Stimulated activated CD8-positive, alpha-beta memory T cell treated with anti-CD3 and anti-CD28 coated beads, Interleukin-7, amount 100 ng/mL, for 1 hour (primary cell): Measurements from ENCODE around the gene ACAT2.
"Not testable (repeated sequence)": the region's sequence is repeated elsewhere in the genome, so short reads cannot be mapped to it uniquely, and the experiment has no call there.

Source experiments
- DNase-seq, 2 donors: peaks; one replicate each; pipeline ENCODE4 v3.0.0-alpha.2; 2020; ENCODE audit warnings: low read depth in 2 of 2

Gene ACAT2

DNA sequence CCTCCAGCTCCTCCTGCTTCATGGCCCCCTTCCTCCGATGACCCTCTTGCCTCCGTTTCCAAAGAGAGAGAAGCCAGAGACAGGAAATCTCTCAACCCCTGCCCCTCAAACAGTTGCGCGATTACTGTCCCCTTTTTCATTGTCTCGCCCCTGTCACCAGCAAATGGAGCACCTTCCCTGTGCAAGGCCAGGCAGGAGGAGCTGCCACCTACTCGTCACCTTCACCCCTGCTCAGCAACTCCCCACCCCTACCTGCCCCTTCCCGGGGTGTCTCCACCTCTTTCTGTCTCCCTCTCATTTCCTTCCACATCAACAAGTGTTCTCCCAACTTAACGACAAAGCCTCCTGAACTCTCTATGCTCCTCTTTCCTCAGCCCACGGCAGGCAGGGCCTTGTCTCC, 51.9 kb downstream of the ACAT2 start:
- no peak for DNase-seq

GRCh38 chr6:159815410-159815809, 53.6 kb downstream of the ACAT2 start:
- DNase-seq: no peak

GRCh38 chr6:159816775-159817174, 54.9 kb downstream of the ACAT2 start:
- not testable (repeated sequence) for DNase-seq

DNA sequence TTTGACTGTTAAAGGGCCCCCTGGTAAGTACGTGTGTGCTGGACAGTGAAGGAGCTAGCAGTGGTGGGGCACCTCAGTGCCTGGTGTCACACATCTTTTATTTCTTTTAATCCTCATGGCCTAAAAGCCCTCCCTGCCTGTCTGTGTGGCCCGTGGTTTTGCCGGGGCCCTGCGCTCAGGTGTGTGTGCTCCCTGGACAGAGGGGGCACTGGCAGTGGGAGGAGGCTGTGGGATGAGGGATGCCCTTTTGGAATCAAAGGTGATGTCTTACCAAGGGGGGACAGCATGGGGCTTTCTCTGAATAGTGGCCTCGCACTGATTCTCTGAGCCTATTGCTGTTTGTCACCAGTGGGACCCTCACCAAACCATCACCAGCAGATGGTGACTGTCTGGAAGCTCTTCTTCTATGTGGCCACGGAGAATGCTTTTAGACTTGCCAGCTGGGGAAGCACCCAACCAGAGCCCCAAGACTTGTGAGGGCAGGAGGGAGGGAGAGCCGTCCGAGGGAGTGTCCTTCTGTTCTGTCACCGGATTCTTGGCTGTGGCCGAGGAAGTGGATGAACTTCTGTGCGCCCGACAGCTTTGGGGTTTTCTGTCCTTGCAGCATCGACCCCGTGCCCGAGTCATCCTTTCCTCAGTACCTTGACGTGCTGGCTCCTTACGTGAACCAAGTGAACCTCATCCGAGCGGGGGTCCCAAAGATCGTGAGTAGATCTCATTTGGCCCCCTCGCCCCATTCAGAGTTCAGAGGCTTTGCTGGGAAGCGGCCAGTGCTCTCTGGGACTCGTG, 56.3 kb downstream of the ACAT2 start:
- no peak for DNase-seq

DNA sequence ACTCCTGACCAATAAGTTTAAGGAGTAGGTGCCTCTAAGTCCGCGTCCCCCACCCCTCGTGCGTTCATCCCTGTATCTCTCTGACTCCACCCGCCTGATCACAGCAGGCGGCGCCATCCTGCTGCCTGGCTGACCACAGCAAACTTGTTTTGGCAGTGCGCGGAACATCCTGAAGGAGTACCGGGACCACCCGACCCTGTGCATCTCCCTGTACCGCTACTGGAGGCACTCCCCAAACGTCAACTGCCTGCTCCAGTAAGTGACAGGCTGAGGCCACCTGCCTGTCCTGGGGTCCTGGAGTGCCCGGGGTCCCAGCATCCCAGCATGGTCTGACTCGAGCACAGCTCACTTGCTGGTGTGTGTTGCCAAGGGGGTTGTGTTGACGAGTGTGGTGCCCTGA, 57.3 kb downstream of the ACAT2 start:
- DNase-seq: no peak

- DNase-seq: no peak
Measured at GRCh38 chr6:159819932-159820640, 58.2 kb downstream of the ACAT2 start.

DNA sequence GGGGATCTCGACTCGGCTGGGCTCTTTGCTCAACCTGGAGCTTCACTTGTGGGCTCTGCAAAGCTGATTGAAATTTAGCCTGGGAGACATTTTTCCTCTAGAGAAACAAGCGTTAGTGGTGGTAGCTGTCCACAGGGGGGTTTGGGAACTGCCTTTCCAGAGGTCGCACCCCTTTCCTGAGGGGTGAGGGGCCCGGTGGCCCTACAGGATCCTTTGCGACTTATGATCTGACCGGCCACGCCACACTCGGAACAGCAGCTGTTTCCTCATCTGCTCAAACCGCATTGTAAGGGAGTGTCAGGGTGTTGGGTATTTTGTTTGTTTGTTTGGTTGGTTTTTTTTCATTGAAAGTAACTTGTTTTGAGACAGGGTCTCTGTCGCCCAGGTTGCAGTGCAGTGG, 59.3 kb downstream of the ACAT2 start:
- no peak for DNase-seq

DNA sequence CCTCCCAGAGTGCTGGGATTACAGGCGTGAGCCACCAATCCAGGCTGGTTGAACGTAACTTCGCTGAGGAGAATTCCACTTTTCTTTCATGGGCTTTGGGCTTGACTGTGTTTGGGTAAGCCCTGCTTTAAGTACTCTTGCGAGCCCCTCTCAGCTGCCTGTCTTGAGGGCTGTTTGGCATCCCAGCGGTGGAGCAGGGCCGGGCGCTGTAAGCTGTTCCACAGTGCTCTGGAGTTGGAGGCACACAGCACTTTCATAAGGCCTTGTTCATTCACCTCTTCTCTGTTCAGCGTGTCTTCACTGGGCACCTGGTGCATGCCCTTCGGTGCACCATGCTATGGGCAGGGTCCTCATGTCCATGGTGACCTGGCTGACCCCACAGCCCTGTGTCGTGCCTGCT, 59.9 kb downstream of the ACAT2 start:
- DNase-seq: no peak

DNA sequence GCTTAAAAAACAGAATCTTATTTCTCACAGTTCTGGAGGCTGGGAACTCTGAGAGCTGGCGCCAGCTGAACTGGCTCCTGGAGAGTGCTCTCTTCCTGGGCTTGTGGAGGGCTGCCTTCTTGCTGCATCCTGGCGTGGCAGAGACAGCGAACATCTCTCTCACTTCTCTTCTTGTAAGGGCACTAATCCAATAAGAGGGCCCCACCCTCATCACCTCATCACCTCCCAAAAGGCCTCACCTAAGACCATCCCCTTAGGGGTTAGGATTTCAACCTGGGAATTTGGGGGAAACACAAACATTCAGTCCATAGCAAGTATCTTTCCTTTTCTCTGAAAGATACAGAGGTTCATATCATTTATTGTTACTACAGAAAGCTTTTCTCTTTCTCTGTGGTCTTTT, 62.1 kb downstream of the ACAT2 start:
- DNase-seq: no peak

- not testable (repeated sequence) for DNase-seq
Measured at GRCh38 chr6:159824690-159825089, 62.8 kb downstream of the ACAT2 start.

DNA sequence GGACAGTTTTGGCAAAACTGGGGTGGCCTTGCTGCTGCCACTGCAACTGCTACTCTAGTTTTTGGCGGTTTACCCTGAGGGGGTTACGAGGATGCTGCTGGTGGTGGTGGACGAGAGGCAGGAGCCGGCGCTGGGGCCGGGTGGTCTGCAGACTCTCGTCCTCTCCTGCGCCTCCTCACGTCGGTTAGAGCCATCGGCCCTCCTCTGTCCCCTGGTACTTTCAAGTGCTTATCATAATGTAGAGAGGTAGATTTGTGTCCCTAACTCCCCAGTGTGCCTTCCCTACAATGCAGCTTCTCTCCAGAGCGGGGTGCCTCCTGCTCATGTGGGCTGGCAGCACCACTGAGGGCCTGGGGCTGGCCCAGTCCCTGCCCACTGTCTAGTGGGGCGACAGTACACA, 64.2 kb downstream of the ACAT2 start:
- DNase-seq: no peak

GRCh38 chr6:159826968-159827647, 65.3 kb downstream of the ACAT2 start:
- no peak for DNase-seq

- DNase-seq: no peak
Measured at GRCh38 chr6:159828074-159828473, 66.2 kb downstream of the ACAT2 start.
